ENCODE data around the gene TNFSF15. TPM values are rescaled to one million over a fixed set of nuclear protein-coding genes. Genes with fewer than 3 reads are reported as not detected.

Gene TNFSF15
- total and polyA plus RNA-seq, 12 donors = 0.37 to 4.3 (median 1.3) TPM

GRCh38 chr9:114803479-114804265 lies 2.2 kb downstream of the TNFSF15 start:
- Histone ChIP-seq H3K27me3 (no peaks in the 10 kb centered on the region), H3K9me3 (replicated peaks in 1 of 3) (no peaks in the 10 kb centered on the region), H3K4me1 (replicated peaks in 1 of 2) (peaks cover 0 to 24% of the 10 kb centered on the region in 2 donors), H3K36me3 (replicated peaks in 1 of 2) (no peaks in the 10 kb centered on the region), H3K4me3 (no peak overlapping the region), H3K27ac (peak overlapping the region in 1 of 5 donors; percentile 46)
- intact Hi-C loops (cut with DNase I) = no loop called here
- TF ChIP-seq CTCF (IDR thresholded peaks at IDR 0.05) = no peak
- no peak for TF ChIP-seq POLR2A (IDR thresholded peaks at IDR 0.05)
- 59 to 73% (median 67%) methylated on average over 1 of the region's 1 CpG for WGBS, 4 donors
- DNase-seq = peak in 1 of 7 donors; percentile 17

GRCh38 chr9:114799925-114800324 lies 5.9 kb downstream of the TNFSF15 start:
- no peaks in the 10 kb centered on the region for H3K36me3 ChIP-seq (replicated peaks in 1 of 2)
- WGBS, 4 donors = 77 to 90% (median 83%) methylated on average over 2 of the region's 2 CpGs
- peak overlapping the region in 1 of 5 donors; percentile 6 for H3K27ac ChIP-seq
- no peaks in the 10 kb centered on the region for H3K27me3 ChIP-seq
- no peak for TF ChIP-seq CTCF (IDR thresholded peaks at IDR 0.05)
- no peak for TF ChIP-seq POLR2A (IDR thresholded peaks at IDR 0.05)
- H3K9me3 ChIP-seq (replicated peaks in 1 of 3) = no peaks in the 10 kb centered on the region
- peaks cover 0 to 11% of the 10 kb centered on the region in 2 donors for H3K4me1 ChIP-seq (replicated peaks in 1 of 2)
- intact Hi-C loops (cut with DNase I) = no loop called here
- DNase-seq = no peak
- H3K4me3 ChIP-seq = no peak overlapping the region

DNA sequence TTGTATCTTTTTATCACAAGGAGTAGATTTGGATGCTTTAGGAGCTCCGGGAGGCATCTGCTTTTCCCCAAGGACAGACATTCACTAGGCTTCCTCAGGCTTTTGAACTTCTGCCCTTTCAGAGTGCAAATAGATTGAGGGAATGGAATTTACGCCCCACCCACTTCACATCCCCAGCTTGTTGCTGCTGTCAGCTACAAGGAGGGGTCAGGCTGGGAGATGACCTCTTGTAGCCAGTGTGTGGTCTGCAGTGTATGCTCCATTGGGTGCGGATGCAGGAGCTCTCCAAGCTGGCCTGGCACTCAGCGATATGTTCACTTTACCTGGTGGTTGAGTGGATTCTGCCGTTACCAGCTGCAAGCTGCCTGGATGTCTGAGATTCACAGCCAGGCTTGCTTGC lies 6.4 kb downstream of the TNFSF15 start:
- Histone ChIP-seq H3K4me1 (replicated peaks in 1 of 2) (peaks cover 0 to 8% of the 10 kb centered on the region in 2 donors), H3K4me3 (no peak overlapping the region), H3K36me3 (replicated peaks in 1 of 2) (no peaks in the 10 kb centered on the region), H3K27ac (peak overlapping the region in 1 of 5 donors; percentile 6), H3K9me3 (replicated peaks in 1 of 3) (no peaks in the 10 kb centered on the region), H3K27me3 (no peaks in the 10 kb centered on the region)
- intact Hi-C loops (cut with DNase I) = no loop called here
- no peak for TF ChIP-seq CTCF (IDR thresholded peaks at IDR 0.05)
- TF ChIP-seq POLR2A (IDR thresholded peaks at IDR 0.05) = no peak
- WGBS, 4 donors = 40 to 54% (median 49%) methylated on average over 4 to 5 of the region's 5 CpGs
- DNase-seq = peak in 2 of 7 donors; percentile 25 to 27

DNA sequence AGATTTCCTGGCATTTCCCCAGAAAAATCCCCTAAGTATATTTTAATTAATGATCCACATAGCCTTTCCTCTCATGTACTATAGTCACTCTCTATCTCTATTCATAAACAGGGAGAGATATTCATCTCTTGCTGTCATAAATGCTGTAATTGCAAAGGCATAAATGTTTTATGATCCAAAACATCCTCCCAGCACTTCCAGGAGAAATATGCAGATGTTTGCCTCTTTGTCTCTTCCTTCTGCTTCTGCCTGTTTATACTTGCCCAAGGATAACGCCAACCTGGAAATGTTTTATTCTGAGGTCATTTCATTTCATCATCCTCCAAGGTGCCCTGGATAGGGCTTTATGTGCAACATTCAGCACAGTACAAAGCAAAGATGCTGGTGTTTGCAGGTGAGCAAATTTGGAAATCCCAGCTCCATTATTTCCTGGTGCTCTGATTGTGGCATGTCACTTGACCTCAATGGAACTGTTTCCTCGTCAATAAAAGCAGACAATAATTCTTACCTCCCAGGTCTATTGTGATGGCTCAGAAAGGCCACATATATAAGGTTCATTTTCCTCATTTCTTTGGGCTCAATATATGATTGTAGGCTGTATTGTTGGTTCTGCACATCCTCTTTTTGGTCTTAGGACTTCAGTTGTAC lies 6.9 kb downstream of the TNFSF15 start:
- intact Hi-C loops (cut with DNase I) = no loop called here
- WGBS, 4 donors = 39 to 41% (median 39%) methylated on average over 2 of the region's 2 CpGs
- peak overlapping the region in 1 of 5 donors; percentile 6 for H3K27ac ChIP-seq
- no peaks in the 10 kb centered on the region for H3K36me3 ChIP-seq (replicated peaks in 1 of 2)
- peaks cover 0 to 4% of the 10 kb centered on the region in 2 donors for H3K4me1 ChIP-seq (replicated peaks in 1 of 2)
- TF ChIP-seq POLR2A (IDR thresholded peaks at IDR 0.05) = no peak
- H3K4me3 ChIP-seq = no peak overlapping the region
- H3K27me3 ChIP-seq = no peaks in the 10 kb centered on the region
- no peaks in the 10 kb centered on the region for H3K9me3 ChIP-seq (replicated peaks in 1 of 3)
- no peak for DNase-seq

Measured in adrenal gland (tissue), 12 donors.